Breast epithelium (tissue), 4 donors: ENCODE data around the gene ESPN. TPM values are rescaled to one million over a fixed set of nuclear protein-coding genes. Genes with fewer than 3 reads are reported as not detected.

ENCODE experiments used
- DNase-seq, 2 donors: peaks; one replicate each; pipeline ENCODE4 v3.0.0-alpha.2; 2019; ENCODE audit warnings: low spot score in 2 of 2
- H3K27ac ChIP-seq, 2 donors: fragments of 200-600 bp; sonication (generic) in 1 of 2; one replicate each; pipeline ENCODE4 v1.5.1; 2016 to 2019; ENCODE audit warnings: mild to moderate bottlenecking in 1 of 2
- H3K27me3 ChIP-seq, 2 donors: fragments of 200-600 bp; sonication (generic) in 1 of 2; one replicate each; pipeline versions ENCODE4 v1.5.1 to v1.6.0; 2017 to 2019; ENCODE audit warnings: control low read depth in 1 of 2, mild to moderate bottlenecking in 1 of 2
- H3K36me3 ChIP-seq: fragments of 200-600 bp; one replicate; pipeline ENCODE4 v1.5.1; 2019
- H3K4me1 ChIP-seq, 2 donors: fragments of 200-600 bp; sonication (generic); one replicate each; pipeline ENCODE4 v1.5.1; 2016 to 2019; ENCODE audit warnings: control low read depth in 1 of 2
- H3K4me3 ChIP-seq, 3 donors: fragments of 200-600 bp; sonication (generic); 1 replicate in 2 of 3; 2 replicates in 1 of 3; pipeline ENCODE4 v1.5.1; 2016 to 2019; ENCODE audit warnings: mild to moderate bottlenecking in 3 of 3, moderate library complexity in 2 of 3
- H3K9me3 ChIP-seq, 2 donors: fragments of 200-600 bp; sonication (generic) in 1 of 2; one replicate each; pipeline ENCODE4 v1.5.1; 2016 to 2019; ENCODE audit warnings: control low read depth in 1 of 2
- CTCF ChIP-seq, 3 donors: fragments of 450-650 bp; IDR thresholded peaks; one replicate each; pipeline ENCODE4 v1.5.1; 2016 to 2017; ENCODE audit warnings: antibody characterized with exemption in 3 of 3, mild to moderate bottlenecking in 3 of 3, moderate library complexity in 3 of 3
- POLR2A ChIP-seq: fragments of 450-650 bp; IDR thresholded peaks from one replicate; pipeline ENCODE4 v1.6.1; 2016; ENCODE audit warnings: antibody characterized with exemption, mild to moderate bottlenecking, moderate library complexity
- POLR2AphosphoS5 ChIP-seq, 3 donors: sonication (generic); formaldehyde crosslinking; IDR thresholded peaks; one replicate each; pipeline ENCODE4 v1.6.1; 2017; ENCODE audit warnings: antibody characterized with exemption in 3 of 3
- intact Hi-C: fragments of 100-400 bp; cut with DNase I; formaldehyde crosslinking; loops from one replicate; pipeline ENCODE4 v1.15.1; 2023; ENCODE audit warnings: low total_unique reads
- total RNA-seq, 3 donors: library from RNA; depleted of rRNA; stranded (reverse); fragments of >200 nt; gene quantifications; one replicate each; pipeline ENCODE4 v1.1.0, GENCODE V29; 2016

The ESPN gene
- total RNA-seq, 3 donors from 2014 or later = 10.8 to 11.1 TPM; not detected in 1

- peak overlapping the region in 2 of 3 donors; percentile 52 to 68 for H3K4me3 ChIP-seq
Measured at GRCh38 chr1:6418668-6419396, 5.7 kb upstream of the ESPN start.

DNA sequence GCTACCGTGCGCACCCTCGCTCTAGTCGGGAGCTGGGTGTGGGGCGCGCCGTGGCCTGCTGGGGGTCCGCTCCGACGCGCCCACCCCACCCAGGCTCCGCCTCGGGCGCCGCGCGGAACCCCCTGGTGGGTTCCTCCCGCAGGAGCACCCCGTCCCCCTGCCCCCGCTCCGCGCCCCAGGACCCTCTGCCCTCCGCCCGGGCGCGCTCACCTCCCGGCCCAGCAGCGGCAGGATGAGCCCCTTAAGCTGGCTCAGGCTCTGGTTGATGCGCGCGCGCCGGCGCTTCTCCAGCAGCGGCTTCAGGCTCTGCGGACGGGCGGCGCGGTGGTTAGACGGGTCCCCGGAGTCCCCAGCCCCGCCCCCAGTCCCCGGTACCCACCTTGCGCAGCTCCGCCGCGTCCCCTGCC is 5.2 kb upstream of the ESPN start:
- no peak overlapping the region for H3K27ac ChIP-seq
- peaks cover 4 to 15% of the 10 kb centered on the region in 2 donors for H3K4me1 ChIP-seq
- no peak for DNase-seq
- H3K27me3 ChIP-seq = peaks cover 15 to 70% of the 10 kb centered on the region in 2 donors
- no peaks in the 10 kb centered on the region for H3K9me3 ChIP-seq
- no peaks in the 10 kb centered on the region for H3K36me3 ChIP-seq
- no peak for TF ChIP-seq POLR2AphosphoS5 (IDR thresholded peaks at IDR 0.05)
- no peak for TF ChIP-seq CTCF (IDR thresholded peaks at IDR 0.05)
- no peak for TF ChIP-seq POLR2A
- peak overlapping the region; percentile 27 to 68 (median 52) for H3K4me3 ChIP-seq
- intact Hi-C loops = no loop called here

More at GRCh38 chr1:6418668-6419396, 5.7 kb upstream of the ESPN start:
- intact Hi-C loops = no loop called here
- Histone ChIP-seq H3K36me3 (no peaks in the 10 kb centered on the region), H3K4me1 (peaks cover under 1 to 13% of the 10 kb centered on the region in 2 donors), H3K27me3 (peaks cover 15 to 72% of the 10 kb centered on the region in 2 donors), H3K27ac (no peak overlapping the region), H3K9me3 (no peaks in the 10 kb centered on the region)
- TF ChIP-seq CTCF (IDR thresholded peaks at IDR 0.05) = no peak
- no peak for TF ChIP-seq POLR2A
- TF ChIP-seq POLR2AphosphoS5 (IDR thresholded peaks at IDR 0.05) = no peak
- no peak for DNase-seq

DNA sequence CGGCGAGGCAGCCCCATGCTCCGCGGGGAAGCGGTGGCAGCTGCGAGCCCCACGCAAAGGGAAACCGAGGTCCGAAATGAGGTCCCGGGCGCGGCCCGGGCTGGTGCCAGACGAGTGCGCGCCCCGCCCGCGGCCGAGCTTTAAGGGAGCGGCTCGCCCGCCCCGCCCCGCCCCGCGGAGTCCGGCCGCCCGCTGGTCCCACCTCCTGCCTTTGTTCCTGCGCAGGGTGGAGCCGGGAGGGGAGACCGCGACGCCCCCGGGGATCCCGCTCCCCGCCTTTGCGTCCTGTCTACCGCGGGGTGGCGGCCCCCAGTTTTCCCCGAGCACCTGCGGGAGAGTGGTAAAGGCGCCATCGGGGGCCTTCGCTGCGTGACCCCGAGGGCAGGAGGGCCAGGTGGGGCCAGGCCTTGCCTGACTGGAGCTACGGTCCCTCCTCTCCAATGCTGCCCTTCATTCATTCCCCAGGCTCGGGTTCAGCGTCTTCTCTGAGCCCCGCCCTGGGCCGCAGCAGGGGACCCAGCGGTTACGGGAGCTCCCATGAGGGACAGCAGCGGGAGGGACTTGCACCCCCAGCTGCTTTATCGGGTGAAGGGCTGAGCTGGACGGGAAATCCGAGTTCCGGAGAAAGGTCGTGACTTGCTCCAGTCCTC is 4.6 kb upstream of the ESPN start, which contains the start of gene HES2:
Gene HES2, minus strand, starts transcription at position 116 of the 650 bp plus-strand sequence. Its CDS starts 99 bp downstream, at position 17.
- H3K4me3 ChIP-seq = peak within 1 kb of the TSS; percentile 27 to 68 (median 52)
- H3K27ac ChIP-seq = no peak within 1 kb of the TSS
- H3K4me1 ChIP-seq = peaks cover 6 to 15% of the 10 kb centered on the region in 2 donors
- H3K27me3 ChIP-seq = peaks cover 17 to 68% of the 10 kb centered on the region in 2 donors
- no peak for TF ChIP-seq POLR2AphosphoS5 (IDR thresholded peaks at IDR 0.05)
- TF ChIP-seq POLR2A = no peak
- no peak for TF ChIP-seq CTCF (IDR thresholded peaks at IDR 0.05)
- no peaks in the 10 kb centered on the region for H3K36me3 ChIP-seq
- DNase-seq = no peak
- intact Hi-C loops = no loop called here
- no peaks in the 10 kb centered on the region for H3K9me3 ChIP-seq

DNA sequence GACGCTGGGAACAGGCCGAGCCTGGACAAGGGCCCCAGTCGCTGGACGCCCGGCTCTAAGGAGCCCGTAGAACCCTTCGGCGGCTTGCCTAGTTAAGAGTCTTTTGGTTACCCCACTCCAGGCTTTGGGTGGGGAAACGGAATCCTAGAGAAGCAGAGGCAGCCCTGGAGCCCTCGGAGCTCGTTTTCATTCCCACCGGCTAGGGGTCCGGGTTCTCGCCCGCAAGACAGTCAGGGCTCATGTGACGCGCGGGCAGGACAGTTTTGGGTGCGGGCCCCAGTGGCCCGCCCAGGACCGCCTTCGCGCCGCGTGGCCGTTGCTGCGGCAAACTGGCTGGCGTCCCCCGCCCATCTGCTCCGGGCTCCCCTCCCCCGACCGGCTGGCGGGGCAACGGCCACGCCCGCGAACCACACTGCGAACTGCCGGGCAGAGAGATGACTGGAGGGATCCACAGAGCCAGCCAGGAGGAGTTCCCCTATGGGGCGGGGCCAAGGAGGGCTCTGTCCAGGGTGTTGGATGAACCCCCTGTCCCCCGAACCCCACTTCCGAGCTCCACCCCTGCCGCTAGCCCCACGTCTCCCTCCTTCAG is 4.0 kb upstream of the ESPN start:
- no peaks in the 10 kb centered on the region for H3K36me3 ChIP-seq
- peaks cover 19 to 71% of the 10 kb centered on the region in 2 donors for H3K27me3 ChIP-seq
- no peak for DNase-seq
- intact Hi-C loops = no loop called here
- no peak for TF ChIP-seq POLR2AphosphoS5 (IDR thresholded peaks at IDR 0.05)
- no peak overlapping the region for H3K27ac ChIP-seq
- H3K9me3 ChIP-seq = no peaks in the 10 kb centered on the region
- peaks cover 11 to 20% of the 10 kb centered on the region in 2 donors for H3K4me1 ChIP-seq
- peak overlapping the region in 2 of 3 donors; percentile 27 to 68 for H3K4me3 ChIP-seq

DNA sequence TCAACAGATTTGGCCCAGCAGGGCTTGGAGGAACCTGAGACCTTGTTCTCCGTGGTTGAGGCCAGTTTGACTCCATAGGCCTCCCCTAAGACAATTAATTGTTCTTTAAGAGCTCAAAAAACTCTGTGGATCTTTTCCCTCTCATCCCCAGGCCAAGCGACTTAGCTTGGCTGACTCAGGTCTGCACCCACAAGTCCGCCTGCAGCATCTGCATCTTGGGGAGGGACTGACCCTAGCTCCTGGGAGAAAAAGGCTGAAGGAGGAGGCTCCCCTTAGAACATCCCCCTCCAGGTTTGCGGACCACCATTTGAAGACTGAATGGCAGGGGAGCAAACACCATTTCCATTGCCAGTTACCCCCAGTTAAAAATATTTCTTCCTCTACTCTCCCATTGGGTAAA is 3.3 kb upstream of the ESPN start:
- no peak overlapping the region for H3K27ac ChIP-seq
- H3K36me3 ChIP-seq = no peaks in the 10 kb centered on the region
- DNase-seq = no peak
- H3K27me3 ChIP-seq = peaks cover 19 to 71% of the 10 kb centered on the region in 2 donors
- H3K4me1 ChIP-seq = peaks cover 11 to 20% of the 10 kb centered on the region in 2 donors
- no peak overlapping the region for H3K4me3 ChIP-seq
- H3K9me3 ChIP-seq = no peaks in the 10 kb centered on the region
- no peak for TF ChIP-seq CTCF (IDR thresholded peaks at IDR 0.05)
- TF ChIP-seq POLR2AphosphoS5 (IDR thresholded peaks at IDR 0.05) = no peak
- TF ChIP-seq POLR2A = no peak
- intact Hi-C loops = no loop called here
